Posterior cingulate gyrus (tissue), 11 donors: ENCODE results near the gene SH3YL1.

Source experiments
- DNase-seq, 10 donors: peaks; one replicate each; pipeline versions ENCODE4 v3.0.0 to v3.0.0-alpha.2; 2020 to 2021; ENCODE audit warnings: mixed read lengths in 3 of 10
- intact Hi-C: fragments of 100-400 bp; cut with DNase I; formaldehyde crosslinking; loops from one replicate; pipeline ENCODE4 v1.15.1; 2023

The SH3YL1 gene

DNA sequence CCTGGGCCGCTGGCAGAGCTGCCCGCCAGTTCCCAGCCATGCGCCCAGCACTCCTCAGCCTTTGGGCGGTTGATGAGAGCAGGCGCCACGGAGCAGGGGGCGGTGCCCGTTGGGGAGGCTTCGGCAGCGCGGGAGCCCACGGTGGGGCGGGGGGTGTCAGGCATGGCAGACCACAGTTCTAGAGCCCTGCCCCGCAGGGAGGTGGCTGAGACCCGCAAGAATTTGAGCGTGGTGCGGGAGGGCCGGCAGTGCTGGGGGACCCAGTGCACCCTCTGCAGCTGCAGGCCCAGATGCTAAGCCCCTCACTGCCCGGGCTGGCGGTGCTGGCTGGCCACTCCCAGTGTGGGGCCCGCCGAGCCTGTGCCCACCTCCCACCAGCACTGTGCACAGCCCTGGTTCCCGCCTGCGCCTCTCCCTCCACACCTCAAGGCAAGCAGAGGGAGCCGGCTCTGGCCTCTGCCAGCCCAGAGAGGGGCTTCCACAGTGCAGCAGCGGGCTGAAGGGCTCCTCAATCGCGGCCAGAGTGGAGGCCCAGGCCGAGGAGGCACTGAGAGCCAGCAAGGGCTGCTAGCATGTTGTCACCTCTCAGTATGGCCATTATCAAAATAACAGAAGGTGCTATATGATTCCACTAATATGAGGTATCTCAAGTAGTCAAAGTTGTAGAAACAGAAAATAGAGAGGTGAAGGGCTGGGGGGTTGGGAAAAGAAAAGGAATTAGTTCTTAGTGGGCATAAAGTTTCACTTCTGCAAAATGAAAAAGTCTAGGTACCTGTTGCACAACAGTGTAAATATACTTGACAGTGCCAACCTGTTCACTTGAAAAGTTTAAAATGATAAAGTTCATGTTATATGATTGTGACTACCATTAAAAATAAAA, 72.3 kb downstream of the SH3YL1 start:
- DNase-seq: no peak
- intact Hi-C loops: no loop called here

GRCh38 chr2:187825-188224, 76.0 kb downstream of the SH3YL1 start:
- no peak for DNase-seq
- intact Hi-C loops: no loop called here

DNA sequence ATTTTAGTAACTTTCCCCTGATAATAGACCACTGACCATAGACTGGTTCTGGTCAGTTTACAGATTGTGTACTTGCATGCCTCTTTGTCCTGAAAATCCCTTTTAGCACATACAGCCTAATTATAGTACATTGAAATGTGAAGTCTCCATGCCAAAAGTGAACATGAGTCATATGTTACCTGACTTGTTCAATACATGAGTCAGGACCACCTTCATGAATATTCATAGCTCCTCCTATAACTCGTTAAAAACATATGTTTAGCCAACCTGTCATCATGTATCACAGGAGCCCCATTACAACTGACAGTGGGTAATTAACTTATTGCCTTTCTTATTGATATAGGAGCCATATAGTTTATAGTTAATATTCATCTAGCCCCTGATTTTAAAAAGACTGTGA, 78.6 kb downstream of the SH3YL1 start:
- intact Hi-C loops: no loop called here

GRCh38 chr2:184695-185094, 79.1 kb downstream of the SH3YL1 start:
- DNase-seq: no peak
- intact Hi-C loops: no loop called here

More for the DNA sequence above, 78.6 kb downstream of the SH3YL1 start:
- DNase-seq: no peak

GRCh38 chr2:182509-183122, 81.2 kb downstream of the SH3YL1 start:
- DNase-seq: no peak
- intact Hi-C loops: no loop called here

GRCh38 chr2:180311-180710, 83.5 kb downstream of the SH3YL1 start:
- intact Hi-C loops: no loop called here
- no peak for DNase-seq

DNA sequence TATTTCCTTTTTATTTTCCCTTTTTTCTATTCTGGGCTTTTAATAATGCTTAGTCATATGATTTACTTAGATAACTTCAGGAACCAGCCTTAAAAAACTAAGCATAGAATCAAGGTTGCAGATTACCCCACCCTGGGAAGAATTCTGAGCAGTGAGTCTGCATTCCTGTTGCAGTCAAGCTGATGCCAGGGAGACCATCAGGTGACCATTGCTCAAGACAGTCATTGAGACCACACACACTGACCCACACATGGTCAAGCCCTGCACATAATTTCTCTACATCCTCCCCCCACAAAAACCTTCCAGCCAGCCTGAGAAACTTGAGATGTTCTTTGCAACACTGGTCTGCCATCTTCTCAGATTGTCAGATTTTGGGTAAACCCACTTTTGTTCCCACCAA, 83.9 kb downstream of the SH3YL1 start:
- intact Hi-C loops: no loop called here
- no peak for DNase-seq

DNA sequence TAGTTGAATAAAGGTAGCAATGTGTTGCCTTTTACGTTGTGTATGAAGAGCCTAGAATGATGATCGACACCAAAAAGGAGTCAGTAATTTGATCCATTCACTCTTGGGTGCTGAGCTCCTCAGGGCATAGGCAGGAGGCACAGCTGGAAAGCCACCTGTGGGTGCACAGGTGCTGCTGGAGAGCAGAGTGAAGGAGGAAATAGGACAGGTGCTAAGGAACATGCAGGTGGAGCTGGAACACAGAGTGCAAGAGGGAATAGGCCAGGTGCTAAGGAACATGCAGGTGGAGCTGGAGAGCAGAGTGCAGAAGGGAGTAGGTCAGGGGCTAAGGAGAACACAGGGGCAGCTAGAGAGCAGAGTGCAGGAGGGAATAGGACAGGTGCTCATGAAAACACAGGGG, 86.1 kb downstream of the SH3YL1 start:
- DNase-seq: no peak

GRCh38 chr2:176917-177316, 86.9 kb downstream of the SH3YL1 start:
- intact Hi-C loops: no loop called here
- DNase-seq: no peak

More for the DNA sequence above, 86.1 kb downstream of the SH3YL1 start:
- intact Hi-C loops: no loop called here

- DNase-seq: no peak
- intact Hi-C loops: no loop called here
Observed at GRCh38 chr2:175880-176820, 87.7 kb downstream of the SH3YL1 start.

GRCh38 chr2:175161-175786, 88.6 kb downstream of the SH3YL1 start:
- no peak for DNase-seq
- intact Hi-C loops: no loop called here

DNA sequence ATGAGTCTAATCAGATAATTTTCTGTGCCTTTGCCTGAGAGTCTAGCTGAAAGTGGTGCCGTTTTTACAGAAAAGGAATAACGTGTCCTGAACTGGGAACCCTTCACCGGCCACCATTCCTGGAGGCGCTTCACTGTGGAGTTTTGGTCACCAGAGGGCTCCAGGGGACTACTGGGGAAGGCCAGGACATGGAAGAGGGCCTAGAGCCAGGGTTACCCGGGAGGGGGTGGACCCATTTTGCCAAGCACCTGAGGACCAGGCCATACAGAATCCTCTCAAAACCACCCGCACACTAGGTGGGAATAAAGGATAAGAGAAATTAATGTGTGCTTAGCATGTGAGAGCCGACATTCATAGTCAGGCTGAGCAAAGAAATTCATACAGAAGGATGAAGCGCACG, 91.7 kb downstream of the SH3YL1 start:
- intact Hi-C loops: loop anchor here (2.0 kb wide), 1 partner anchor 465 kb away; no protein-coding TSS in a partner anchor
- peak in 7 of 10 donors; percentile 29 to 92 (median 67) for DNase-seq

DNA sequence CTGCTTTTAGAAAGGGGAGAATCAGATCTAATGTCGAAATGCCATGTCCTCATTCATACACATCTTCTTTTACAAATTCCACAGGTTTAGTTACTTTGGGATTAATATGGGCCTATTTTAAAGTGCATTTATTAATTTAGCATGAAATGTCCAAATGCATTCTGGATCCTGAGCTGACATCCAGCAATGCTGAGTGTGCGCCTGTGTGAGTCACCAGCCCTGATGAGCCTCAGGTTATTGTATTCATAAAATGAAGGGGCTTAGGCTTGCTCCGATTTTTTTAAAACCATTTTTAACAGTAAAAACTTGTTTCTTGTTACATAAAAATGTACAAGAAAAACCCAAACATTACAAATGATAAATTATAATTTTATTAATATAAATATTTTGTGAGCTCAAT, 94.1 kb downstream of the SH3YL1 start:
- DNase-seq: no peak
- intact Hi-C loops: no loop called here
